GM12878 (cell line): ENCODE results near the gene AUNIP.
"Not testable (repeated sequence)": the region's sequence is repeated elsewhere in the genome, so short reads cannot be mapped to it uniquely, and the experiment has no call there.

ENCODE experiments used
- BRCA1 ChIP-seq: IDR thresholded peaks from 2 replicates; pipeline ENCODE4 v1.6.1; 2011; ENCODE audit warnings: low read depth, low read length, improper control_type of control experiment
- CEBPB ChIP-seq, 2 experiments: fragments of 150-350 bp in 1 of 2; IDR thresholded peaks; 2 replicates each; pipeline ENCODE4 v1.6.1; 2012 to 2014; ENCODE audit warnings: low read depth in 2 of 2, low read length in 2 of 2, borderline replicate concordance in 1 of 2, inconsistent platforms in 1 of 2
- MEF2A ChIP-seq: IDR thresholded peaks from 2 replicates; pipeline ENCODE4 v1.6.1; 2011; ENCODE audit warnings: low read depth, mild to moderate bottlenecking, low read length, moderate library complexity; ENCODE audit not compliant: insufficient read depth
- NRF1 ChIP-seq: conservative IDR thresholded peaks from 2 replicates; pipeline ENCODE4 v1.6.1; 2011; ENCODE audit warnings: mild to moderate bottlenecking, low read depth, low read length, improper control_type of control experiment
- TF ChIP-seq, protein P1 (sequence below), 3 experiments: IDR thresholded peaks in 2 of 3; conservative IDR thresholded peaks in 1 of 3; 2 replicates each; pipeline ENCODE4 v1.5.1; 2011; ENCODE audit warnings: low read depth in 3 of 3, low read length in 3 of 3, mild to moderate bottlenecking in 3 of 3, control low read depth in 2 of 3, moderate library complexity in 2 of 3, inconsistent platforms in 1 of 3, mixed read lengths in 1 of 3; ENCODE audit not compliant: control insufficient read depth in 2 of 3, insufficient read depth in 1 of 3; ENCODE audit errors: extremely low read depth in 1 of 3

- TF ChIP-seq, protein P1, sequence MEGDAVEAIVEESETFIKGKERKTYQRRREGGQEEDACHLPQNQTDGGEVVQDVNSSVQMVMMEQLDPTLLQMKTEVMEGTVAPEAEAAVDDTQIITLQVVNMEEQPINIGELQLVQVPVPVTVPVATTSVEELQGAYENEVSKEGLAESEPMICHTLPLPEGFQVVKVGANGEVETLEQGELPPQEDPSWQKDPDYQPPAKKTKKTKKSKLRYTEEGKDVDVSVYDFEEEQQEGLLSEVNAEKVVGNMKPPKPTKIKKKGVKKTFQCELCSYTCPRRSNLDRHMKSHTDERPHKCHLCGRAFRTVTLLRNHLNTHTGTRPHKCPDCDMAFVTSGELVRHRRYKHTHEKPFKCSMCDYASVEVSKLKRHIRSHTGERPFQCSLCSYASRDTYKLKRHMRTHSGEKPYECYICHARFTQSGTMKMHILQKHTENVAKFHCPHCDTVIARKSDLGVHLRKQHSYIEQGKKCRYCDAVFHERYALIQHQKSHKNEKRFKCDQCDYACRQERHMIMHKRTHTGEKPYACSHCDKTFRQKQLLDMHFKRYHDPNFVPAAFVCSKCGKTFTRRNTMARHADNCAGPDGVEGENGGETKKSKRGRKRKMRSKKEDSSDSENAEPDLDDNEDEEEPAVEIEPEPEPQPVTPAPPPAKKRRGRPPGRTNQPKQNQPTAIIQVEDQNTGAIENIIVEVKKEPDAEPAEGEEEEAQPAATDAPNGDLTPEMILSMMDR (IDR thresholded peaks at IDR 0.05 in 2 of 3, conservative IDR thresholded peaks at IDR 0.05 in 1 of 3; ENCODE audit: control insufficient read depth in 2 of 3, extremely low read depth in 1 of 3, insufficient read depth in 1 of 3, low read depth in 3 of 3, low read length in 3 of 3), result not testable (repeated sequence)
- not testable (repeated sequence) for TF ChIP-seq MEF2A; CEBPB (IDR thresholded peaks at IDR 0.05; ENCODE audit: borderline replicate concordance in 1 of 2, low read depth in 2 of 2, low read length in 2 of 2); BRCA1; NRF1
Measured at GRCh38 chr1:25839808-25840207, 19.4 kb downstream of the AUNIP start.
